ENCODE data around the gene PCDHGA6. TPM values are rescaled to one million over a fixed set of nuclear protein-coding genes. Genes with fewer than 3 reads are reported as not detected.

PCDHGA6 gene
- total and polyA plus RNA-seq, 2 of the 8 experiments (the other 6 are each of a cell fraction or from before 2014, with no cell fraction given) = 1.4 to 2.0 TPM

DNA sequence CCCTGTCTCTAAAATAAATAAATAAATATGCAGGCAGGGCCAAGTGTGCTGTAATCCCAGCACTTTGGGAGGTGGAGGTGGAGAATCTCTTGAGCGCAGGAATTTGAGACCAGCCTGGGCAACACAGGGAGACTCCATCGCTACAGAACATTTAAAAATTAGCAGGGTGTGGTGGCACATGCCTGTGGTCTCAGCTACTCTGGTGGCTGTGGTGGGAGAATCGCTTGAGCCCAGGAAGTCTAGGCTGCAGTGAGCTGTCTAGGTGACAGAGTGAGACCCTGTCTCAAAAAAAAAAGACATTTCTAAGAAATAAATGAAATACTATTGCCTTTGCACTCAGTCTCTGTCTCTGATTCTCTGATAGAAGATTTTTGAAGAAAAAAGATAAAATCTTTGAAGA is 37.9 kb downstream of the PCDHGA6 start (continued):
- TF ChIP-seq, protein P1, sequence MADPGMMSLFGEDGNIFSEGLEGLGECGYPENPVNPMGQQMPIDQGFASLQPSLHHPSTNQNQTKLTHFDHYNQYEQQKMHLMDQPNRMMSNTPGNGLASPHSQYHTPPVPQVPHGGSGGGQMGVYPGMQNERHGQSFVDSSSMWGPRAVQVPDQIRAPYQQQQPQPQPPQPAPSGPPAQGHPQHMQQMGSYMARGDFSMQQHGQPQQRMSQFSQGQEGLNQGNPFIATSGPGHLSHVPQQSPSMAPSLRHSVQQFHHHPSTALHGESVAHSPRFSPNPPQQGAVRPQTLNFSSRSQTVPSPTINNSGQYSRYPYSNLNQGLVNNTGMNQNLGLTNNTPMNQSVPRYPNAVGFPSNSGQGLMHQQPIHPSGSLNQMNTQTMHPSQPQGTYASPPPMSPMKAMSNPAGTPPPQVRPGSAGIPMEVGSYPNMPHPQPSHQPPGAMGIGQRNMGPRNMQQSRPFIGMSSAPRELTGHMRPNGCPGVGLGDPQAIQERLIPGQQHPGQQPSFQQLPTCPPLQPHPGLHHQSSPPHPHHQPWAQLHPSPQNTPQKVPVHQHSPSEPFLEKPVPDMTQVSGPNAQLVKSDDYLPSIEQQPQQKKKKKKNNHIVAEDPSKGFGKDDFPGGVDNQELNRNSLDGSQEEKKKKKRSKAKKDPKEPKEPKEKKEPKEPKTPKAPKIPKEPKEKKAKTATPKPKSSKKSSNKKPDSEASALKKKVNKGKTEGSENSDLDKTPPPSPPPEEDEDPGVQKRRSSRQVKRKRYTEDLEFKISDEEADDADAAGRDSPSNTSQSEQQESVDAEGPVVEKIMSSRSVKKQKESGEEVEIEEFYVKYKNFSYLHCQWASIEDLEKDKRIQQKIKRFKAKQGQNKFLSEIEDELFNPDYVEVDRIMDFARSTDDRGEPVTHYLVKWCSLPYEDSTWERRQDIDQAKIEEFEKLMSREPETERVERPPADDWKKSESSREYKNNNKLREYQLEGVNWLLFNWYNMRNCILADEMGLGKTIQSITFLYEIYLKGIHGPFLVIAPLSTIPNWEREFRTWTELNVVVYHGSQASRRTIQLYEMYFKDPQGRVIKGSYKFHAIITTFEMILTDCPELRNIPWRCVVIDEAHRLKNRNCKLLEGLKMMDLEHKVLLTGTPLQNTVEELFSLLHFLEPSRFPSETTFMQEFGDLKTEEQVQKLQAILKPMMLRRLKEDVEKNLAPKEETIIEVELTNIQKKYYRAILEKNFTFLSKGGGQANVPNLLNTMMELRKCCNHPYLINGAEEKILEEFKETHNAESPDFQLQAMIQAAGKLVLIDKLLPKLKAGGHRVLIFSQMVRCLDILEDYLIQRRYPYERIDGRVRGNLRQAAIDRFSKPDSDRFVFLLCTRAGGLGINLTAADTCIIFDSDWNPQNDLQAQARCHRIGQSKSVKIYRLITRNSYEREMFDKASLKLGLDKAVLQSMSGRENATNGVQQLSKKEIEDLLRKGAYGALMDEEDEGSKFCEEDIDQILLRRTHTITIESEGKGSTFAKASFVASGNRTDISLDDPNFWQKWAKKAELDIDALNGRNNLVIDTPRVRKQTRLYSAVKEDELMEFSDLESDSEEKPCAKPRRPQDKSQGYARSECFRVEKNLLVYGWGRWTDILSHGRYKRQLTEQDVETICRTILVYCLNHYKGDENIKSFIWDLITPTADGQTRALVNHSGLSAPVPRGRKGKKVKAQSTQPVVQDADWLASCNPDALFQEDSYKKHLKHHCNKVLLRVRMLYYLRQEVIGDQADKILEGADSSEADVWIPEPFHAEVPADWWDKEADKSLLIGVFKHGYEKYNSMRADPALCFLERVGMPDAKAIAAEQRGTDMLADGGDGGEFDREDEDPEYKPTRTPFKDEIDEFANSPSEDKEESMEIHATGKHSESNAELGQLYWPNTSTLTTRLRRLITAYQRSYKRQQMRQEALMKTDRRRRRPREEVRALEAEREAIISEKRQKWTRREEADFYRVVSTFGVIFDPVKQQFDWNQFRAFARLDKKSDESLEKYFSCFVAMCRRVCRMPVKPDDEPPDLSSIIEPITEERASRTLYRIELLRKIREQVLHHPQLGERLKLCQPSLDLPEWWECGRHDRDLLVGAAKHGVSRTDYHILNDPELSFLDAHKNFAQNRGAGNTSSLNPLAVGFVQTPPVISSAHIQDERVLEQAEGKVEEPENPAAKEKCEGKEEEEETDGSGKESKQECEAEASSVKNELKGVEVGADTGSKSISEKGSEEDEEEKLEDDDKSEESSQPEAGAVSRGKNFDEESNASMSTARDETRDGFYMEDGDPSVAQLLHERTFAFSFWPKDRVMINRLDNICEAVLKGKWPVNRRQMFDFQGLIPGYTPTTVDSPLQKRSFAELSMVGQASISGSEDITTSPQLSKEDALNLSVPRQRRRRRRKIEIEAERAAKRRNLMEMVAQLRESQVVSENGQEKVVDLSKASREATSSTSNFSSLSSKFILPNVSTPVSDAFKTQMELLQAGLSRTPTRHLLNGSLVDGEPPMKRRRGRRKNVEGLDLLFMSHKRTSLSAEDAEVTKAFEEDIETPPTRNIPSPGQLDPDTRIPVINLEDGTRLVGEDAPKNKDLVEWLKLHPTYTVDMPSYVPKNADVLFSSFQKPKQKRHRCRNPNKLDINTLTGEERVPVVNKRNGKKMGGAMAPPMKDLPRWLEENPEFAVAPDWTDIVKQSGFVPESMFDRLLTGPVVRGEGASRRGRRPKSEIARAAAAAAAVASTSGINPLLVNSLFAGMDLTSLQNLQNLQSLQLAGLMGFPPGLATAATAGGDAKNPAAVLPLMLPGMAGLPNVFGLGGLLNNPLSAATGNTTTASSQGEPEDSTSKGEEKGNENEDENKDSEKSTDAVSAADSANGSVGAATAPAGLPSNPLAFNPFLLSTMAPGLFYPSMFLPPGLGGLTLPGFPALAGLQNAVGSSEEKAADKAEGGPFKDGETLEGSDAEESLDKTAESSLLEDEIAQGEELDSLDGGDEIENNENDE (IDR thresholded peaks at IDR 0.05; ENCODE audit: insufficient replicate concordance, low read length) = no peak
- TF ChIP-seq SP1 (IDR thresholded peaks at IDR 0.05; ENCODE audit: low read depth, low read length) = no peak
- TF ChIP-seq CBX5 (IDR thresholded peaks at IDR 0.05; ENCODE audit: low read depth, low read length) = no peak
- no peak for TF ChIP-seq CHD2 (IDR thresholded peaks at IDR 0.05; ENCODE audit: low read length)

All from H1 (cell line).